H1 (cell line): ENCODE results near the gene HLA-G. TPM values are rescaled to one million over a fixed set of nuclear protein-coding genes. Genes with fewer than 3 reads are reported as not detected.

ENCODE experiments used
- CTCF ChIA-PET: fragments of 300-600 bp; sonication (Branson Sonifier 250); formaldehyde crosslinking; loops from one replicate; lab custom pipeline; 2021; ENCODE audit not compliant: partially characterized antibody; lab: Charles Lee
- POLR2A ChIA-PET: fragments of 300-600 bp; sonication (Branson Sonifier 250); formaldehyde crosslinking; loops from one replicate; lab custom pipeline; 2021; ENCODE audit warnings: inconsistent platforms; ENCODE audit not compliant: partially characterized antibody; lab: Charles Lee
- DNase-seq, 2 experiments: peaks; one replicate each; pipeline versions ENCODE4 v3.0.0 to v3.0.0-alpha.2; 2010 to 2022; ENCODE audit warnings: low spot score in 2 of 2, low read depth in 1 of 2, mixed read lengths in 1 of 2
- FAIRE-seq: peaks from 2 replicates; lab custom pipeline; 2011; peaks lifted over from hg19 to GRCh38; lab: Jason Lieb, UNC
- H2AFZ ChIP-seq: 2 replicates; pipeline ENCODE4 v1.8.1; 2012; ENCODE audit warnings: low read length, inconsistent platforms
- H2AK5ac ChIP-seq: 2 replicates; pipeline ENCODE4 v1.6.1; 2013; ENCODE audit warnings: low read depth, low read length
- H2BK120ac ChIP-seq: replicated peaks from 2 replicates; pipeline ENCODE3; 2013; ENCODE audit warnings: low read depth, low read length, inconsistent platforms
- H2BK12ac ChIP-seq: 2 replicates; pipeline ENCODE4 v1.6.1; 2013; ENCODE audit warnings: low read depth, low read length
- H2BK15ac ChIP-seq: 2 replicates; pipeline ENCODE4 v1.6.1; 2013; ENCODE audit warnings: low read length
- H2BK20ac ChIP-seq: 2 replicates; pipeline ENCODE4 v1.6.1; 2013; ENCODE audit warnings: low read length
- H2BK5ac ChIP-seq: 2 replicates; pipeline ENCODE4 v1.6.1; 2013; ENCODE audit warnings: low read depth, low read length
- H3K14ac ChIP-seq: 2 replicates; pipeline ENCODE4 v1.6.1; 2013; ENCODE audit warnings: inconsistent platforms; ENCODE audit not compliant: insufficient read length
- H3K18ac ChIP-seq: 2 replicates; pipeline ENCODE4 v1.6.1; 2013; ENCODE audit warnings: low read length; ENCODE audit errors: extremely low read depth
- H3K23ac ChIP-seq: 2 replicates; pipeline ENCODE4 v1.6.1; 2013; ENCODE audit warnings: inconsistent platforms; ENCODE audit not compliant: insufficient read length
- H3K23me2 ChIP-seq: 2 replicates; pipeline ENCODE4 v1.6.1; 2013; ENCODE audit warnings: low read depth, low read length
- H3K27ac ChIP-seq: 2 replicates; pipeline ENCODE4 v1.6.1; 2011; ENCODE audit warnings: low read depth, low read length, inconsistent platforms
- H3K27me3 ChIP-seq, 4 experiments: replicated peaks in 1 of 4; 1 replicate in 1 of 4; 2 replicates in 3 of 4; pipeline versions ENCODE4 v1.6.1 to v1.8.1; 2011 to 2013; ENCODE audit warnings: low read length in 3 of 4, mild to moderate bottlenecking in 3 of 4, inconsistent platforms in 2 of 4, mixed read lengths in 2 of 4, moderate library complexity in 1 of 4; ENCODE audit not compliant: control insufficient read depth in 3 of 4, insufficient read depth in 3 of 4; ENCODE audit errors: extremely low read depth in 1 of 4
- H3K36me3 ChIP-seq, 4 experiments: 2 replicates each; pipeline versions ENCODE4 v1.6.1 to v1.8.1; 2011 to 2013; ENCODE audit warnings: mild to moderate bottlenecking in 4 of 4, low read length in 3 of 4, moderate library complexity in 2 of 4, control low read depth in 1 of 4, inconsistent platforms in 1 of 4; ENCODE audit not compliant: insufficient read depth in 4 of 4, control insufficient read depth in 2 of 4
- H3K4ac ChIP-seq: replicated peaks from 2 replicates; pipeline ENCODE3; 2013; ENCODE audit warnings: low read length, low read depth, mixed read lengths, inconsistent platforms; ENCODE audit not compliant: insufficient read length
- H3K4me1 ChIP-seq, 4 experiments: replicated peaks in 1 of 4; 1 replicate in 1 of 4; 2 replicates in 3 of 4; pipeline versions ENCODE4 v1.6.1 to v1.8.1; 2011 to 2013; ENCODE audit warnings: low read length in 3 of 4, inconsistent platforms in 2 of 4, mixed read lengths in 1 of 4; ENCODE audit not compliant: insufficient read depth in 4 of 4, control insufficient read depth in 3 of 4
- H3K4me2 ChIP-seq, 2 experiments: 2 replicates each; pipeline versions ENCODE4 v1.6.1 to v1.8.1; 2011 to 2013; ENCODE audit warnings: low read depth in 2 of 2, low read length in 2 of 2, control low read depth in 1 of 2, inconsistent platforms in 1 of 2, mild to moderate bottlenecking in 1 of 2; ENCODE audit not compliant: insufficient read depth in 1 of 2
- H3K4me3 ChIP-seq, 4 experiments: fragments of 200-600, 300-600 bp in 1 of 4; sonication (generic), shearing (Covaris generic), sonication (Bioruptor Twin) in 1 of 4; 2 replicates each; pipeline versions ENCODE4 v1.5.1 to v1.8.1; 2011 to 2016; ENCODE audit warnings: low read length in 4 of 4, low read depth in 3 of 4, control low read depth in 2 of 4, inconsistent platforms in 2 of 4, mild to moderate bottlenecking in 2 of 4, mixed read lengths in 1 of 4, moderate library complexity in 1 of 4; ENCODE audit not compliant: insufficient read depth in 2 of 4; ENCODE audit errors: extremely low read depth in 1 of 4
- H3K56ac ChIP-seq: replicated peaks from 2 replicates; pipeline ENCODE3; 2013; ENCODE audit warnings: low read depth, mild to moderate bottlenecking, mixed read lengths, low read length, inconsistent platforms; ENCODE audit not compliant: insufficient read length
- H3K79me1 ChIP-seq: 2 replicates; pipeline ENCODE4 v1.6.1; 2013; ENCODE audit warnings: low read depth, low read length, control low read depth
- H3K79me2 ChIP-seq, 2 experiments: 2 replicates each; pipeline versions ENCODE4 v1.6.1 to v1.8.1; 2012 to 2013; ENCODE audit warnings: low read length in 2 of 2, mild to moderate bottlenecking in 2 of 2, inconsistent platforms in 1 of 2; ENCODE audit not compliant: insufficient read depth in 2 of 2, control insufficient read depth in 1 of 2
- H3K9ac ChIP-seq, 4 experiments: replicated peaks in 1 of 4; 1 replicate in 1 of 4; 2 replicates in 3 of 4; pipeline versions ENCODE4 v1.6.1 to v1.8.1; 2011 to 2013; ENCODE audit warnings: low read depth in 3 of 4, low read length in 3 of 4, control low read depth in 2 of 4, mild to moderate bottlenecking in 2 of 4, moderate library complexity in 2 of 4, inconsistent platforms in 1 of 4; ENCODE audit errors: extremely low read depth in 1 of 4
- H3K9me3 ChIP-seq, 2 experiments: 2 replicates each; pipeline versions ENCODE4 v1.6.1 to v1.8.1; 2012 to 2013; ENCODE audit warnings: mild to moderate bottlenecking in 2 of 2, moderate library complexity in 2 of 2, control low read depth in 1 of 2, inconsistent platforms in 1 of 2, low read depth in 1 of 2, low read length in 1 of 2, mixed read lengths in 1 of 2; ENCODE audit not compliant: insufficient read depth in 2 of 2
- H4K20me1 ChIP-seq, 2 experiments: replicated peaks in 1 of 2; 2 replicates each; pipeline versions ENCODE3 to v1.8.1; 2011 to 2013; ENCODE audit warnings: inconsistent platforms in 2 of 2, low read length in 2 of 2, mild to moderate bottlenecking in 1 of 2; ENCODE audit not compliant: insufficient read depth in 2 of 2, control insufficient read depth in 1 of 2
- H4K5ac ChIP-seq: 2 replicates; pipeline ENCODE4 v1.6.1; 2013; ENCODE audit warnings: low read length, low read depth, mixed read lengths, inconsistent platforms; ENCODE audit not compliant: insufficient read length
- H4K8ac ChIP-seq: 2 replicates; pipeline ENCODE4 v1.8.0; 2013; ENCODE audit warnings: mild to moderate bottlenecking, moderate library complexity, low read length, inconsistent platforms; ENCODE audit not compliant: insufficient read depth; ENCODE audit errors: extremely low read depth
- H4K91ac ChIP-seq: replicated peaks from 2 replicates; pipeline ENCODE3; 2013; ENCODE audit warnings: low read length, mixed read lengths, inconsistent platforms; ENCODE audit not compliant: insufficient read length
- CTBP2 ChIP-seq: IDR thresholded peaks from 2 replicates; pipeline ENCODE4 v1.7.0; 2011; ENCODE audit warnings: borderline replicate concordance, mild to moderate bottlenecking, moderate library complexity, mixed read lengths, low read length; ENCODE audit not compliant: insufficient read depth, insufficient read length
- FOSL1 ChIP-seq: IDR thresholded peaks from 2 replicates; pipeline ENCODE4 v1.6.1; 2011; ENCODE audit warnings: mild to moderate bottlenecking, low read depth, low read length, moderate library complexity; ENCODE audit not compliant: insufficient read depth
- GTF2F1 ChIP-seq: IDR thresholded peaks from 2 replicates; pipeline ENCODE4 v1.6.1; 2012; ENCODE audit warnings: low read depth, low read length, improper control_type of control experiment, borderline replicate concordance
- HDAC6 ChIP-seq: IDR thresholded peaks from one replicate; pipeline ENCODE4 v1.7.1; 2012; ENCODE audit warnings: low read depth, mild to moderate bottlenecking, inconsistent platforms, low read length, moderate library complexity
- KDM1A ChIP-seq: fragments of 200-600, 300-600 bp; sonication (generic); IDR thresholded peaks from 2 replicates; pipeline ENCODE4 v1.7.1; 2016; ENCODE audit warnings: mild to moderate bottlenecking, low read length, borderline replicate concordance
- POLR2AphosphoS5 ChIP-seq: IDR thresholded peaks from 2 replicates; pipeline ENCODE4 v1.6.1; 2011; ENCODE audit warnings: low read depth, low read length
- RFX5 ChIP-seq: IDR thresholded peaks from 2 replicates; pipeline ENCODE4 v1.6.1; 2011; ENCODE audit warnings: low read depth, low read length, improper control_type of control experiment, borderline replicate concordance
- SAP30 ChIP-seq: fragments of 300-600 bp; sonication (generic); IDR thresholded peaks from 2 replicates; pipeline ENCODE4 v1.7.1; 2012; ENCODE audit warnings: low read length, moderate library complexity, mild to moderate bottlenecking, inconsistent platforms; ENCODE audit not compliant: insufficient read depth, insufficient replicate concordance
- SIN3A ChIP-seq, 2 experiments: IDR thresholded peaks in 1 of 2; conservative IDR thresholded peaks in 1 of 2; 2 replicates each; pipeline ENCODE4 v1.6.1; 2011 to 2012; ENCODE audit warnings: low read length in 2 of 2, improper control_type of control experiment in 1 of 2, low read depth in 1 of 2, mild to moderate bottlenecking in 1 of 2
- SIX5 ChIP-seq: IDR thresholded peaks from 2 replicates; pipeline ENCODE4 v1.6.1; 2011; ENCODE audit warnings: mild to moderate bottlenecking, low read depth, low read length
- SUZ12 ChIP-seq: fragments of 200-600 bp; sonication (generic); IDR thresholded peaks from 2 replicates; pipeline ENCODE4 v1.6.1; 2012; ENCODE audit warnings: mild to moderate bottlenecking, inconsistent platforms, low read length, moderate library complexity, mixed read lengths
- TCF12 ChIP-seq: IDR thresholded peaks from 2 replicates; pipeline ENCODE4 v1.6.1; 2011; ENCODE audit warnings: low read depth, mild to moderate bottlenecking, low read length
- WGBS, 2 experiments: shearing (Covaris generic) in 1 of 2; methylation state at CpG; one replicate each; pipeline versions ENCODE4 v1.1.6 to v1.1.7; 2013 to 2015; ENCODE audit warnings: low lambda C conversion rate in 2 of 2, mixed read lengths in 2 of 2, inconsistent platforms in 1 of 2, low coverage in 1 of 2, missing lambda C conversion rate in 1 of 2; ENCODE audit not compliant: insufficient replicate concordance in 2 of 2, insufficient coverage in 1 of 2, insufficient read length in 1 of 2; ENCODE audit errors: extremely low coverage in 1 of 2, missing lambda C conversion rate in 1 of 2; 5-methylcytosine and 5-hydroxymethylcytosine counted together
- polyA plus RNA-seq, 7 experiments: library from polyadenylated mRNA; depleted of rRNA in 3 of 7; stranded (reverse) in 5 of 7; unstranded in 2 of 7; fragments of >200 nt in 5 of 7; fragments of 200-250 nt in 2 of 7; gene quantifications; 1 replicate in 5 of 7; 2 replicates in 1 of 7; 4 replicates in 1 of 7; pipeline versions ENCODE4 v1.2.1 to v1.2.3, GENCODE V29; 2011 to 2013; ENCODE audit warnings: missing spikeins in 2 of 7, mixed read lengths in 2 of 7
- total RNA-seq: library from RNA; stranded (reverse); fragmentation: NEBNext Ultra II Directional; extraction: Animal tissue kit (Norgen Biotek cat#: 25700); gene quantifications from 2 replicates; pipeline ENCODE4 v1.2.1, GENCODE V29; 2021

HLA-G gene
- total and polyA plus RNA-seq, 2 of the 8 experiments (the other 6 are each of a cell fraction or from before 2014, with no cell fraction given): 3.2 to 4.8 TPM

- Histone ChIP-seq H4K5ac (no peak overlapping the region), H2BK15ac (no peak overlapping the region), H3K18ac (no peak overlapping the region), H3K9me3 (peaks cover 0 to 3% of the 10 kb centered on the region in 2 experiments; a peak in 1 of 4 replicates), H3K79me2 (no peaks in the 10 kb centered on the region), H2AFZ (peak overlapping the region; percentile 84; the same call in 1 of the 2 replicates), H3K79me1 (no peaks in the 10 kb centered on the region), H2BK5ac (no peak overlapping the region), H3K14ac (no peak overlapping the region), H3K56ac (no peak overlapping the region), H3K4me3 (peak overlapping the region; percentile 52 to 89 (median 77); a peak in 7 of 8 replicates), H3K23me2 (peaks cover 11% of the 10 kb centered on the region; the same call in 1 of the 2 replicates), H3K4ac (no peak overlapping the region), H2AK5ac (no peak overlapping the region), H3K4me2 (peak overlapping the region; percentile 64 to 92), H2BK120ac (no peak overlapping the region), H3K27me3 (peaks cover 0 to 26% (median 18%) of the 10 kb centered on the region in 4 experiments; a peak in 5 of 7 replicates), H4K8ac (no peak overlapping the region), H3K4me1 (peaks cover 0 to 6% (median 0%) of the 10 kb centered on the region in 4 experiments; a peak in 1 of 7 replicates), H3K9ac (no peak overlapping the region), H2BK20ac (no peak overlapping the region), H2BK12ac (no peak overlapping the region), H4K91ac (no peak overlapping the region), H4K20me1 (no peaks in the 10 kb centered on the region), H3K27ac (no peak overlapping the region), H3K23ac (no peak overlapping the region), H3K36me3 (no peaks in the 10 kb centered on the region)
- FAIRE-seq (no peak), DNase-seq (no peak)
- ChIA-PET CTCF (interaction anchor here (1.0 to 1.8 kb wide), 3 partner anchors 42 to 96 kb away, joined by 3 to 8 read pairs (median 7); no protein-coding TSS in a partner anchor), POLR2A (no interaction called here)
- TF ChIP-seq SIN3A (conservative IDR thresholded peaks at IDR 0.05 in 1 of 2, IDR thresholded peaks at IDR 0.05 in 1 of 2; ENCODE audit: low read depth in 1 of 2, low read length in 2 of 2): no peak
- TF ChIP-seq FOSL1: no peak
- TF ChIP-seq TCF12: no peak
- no peak for TF ChIP-seq SIX5
- no peak for TF ChIP-seq KDM1A
- TF ChIP-seq POLR2AphosphoS5: no peak
- no peak for TF ChIP-seq GTF2F1
- TF ChIP-seq SUZ12: no peak
- no peak for TF ChIP-seq HDAC6
- TF ChIP-seq RFX5: no peak
- TF ChIP-seq CTBP2: no peak
- no peak for TF ChIP-seq SAP30
- 59% methylated on average over 6 of the region's 11 CpGs; no CpG with 5 or more reads in 1 of the 2 experiments for WGBS, 2 experiments
Observed at GRCh38 chr6:29793036-29793356, 34.6 kb upstream of the HLA-G start.
